H1 (cell line): ENCODE data around the gene WNK3. TPM values are rescaled to one million over a fixed set of nuclear protein-coding genes. Genes with fewer than 3 reads are reported as not detected.

Experiments used
- CTCF ChIA-PET: fragments of 300-600 bp; sonication (Branson Sonifier 250); formaldehyde crosslinking; loops from one replicate; lab custom pipeline; 2021; ENCODE audit not compliant: partially characterized antibody; lab: Charles Lee
- POLR2A ChIA-PET: fragments of 300-600 bp; sonication (Branson Sonifier 250); formaldehyde crosslinking; loops from one replicate; lab custom pipeline; 2021; ENCODE audit warnings: inconsistent platforms; ENCODE audit not compliant: partially characterized antibody; lab: Charles Lee
- DNase-seq, 2 experiments: peaks; one replicate each; pipeline versions ENCODE4 v3.0.0 to v3.0.0-alpha.2; 2010 to 2022; ENCODE audit warnings: low spot score in 2 of 2, low read depth in 1 of 2, mixed read lengths in 1 of 2
- FAIRE-seq: peaks from 2 replicates; lab custom pipeline; 2011; peaks lifted over from hg19 to GRCh38; lab: Jason Lieb, UNC
- H2AFZ ChIP-seq: 2 replicates; pipeline ENCODE4 v1.8.1; 2012; ENCODE audit warnings: low read length, inconsistent platforms
- H2AK5ac ChIP-seq: 2 replicates; pipeline ENCODE4 v1.6.1; 2013; ENCODE audit warnings: low read depth, low read length
- H2BK120ac ChIP-seq: replicated peaks from 2 replicates; pipeline ENCODE3; 2013; ENCODE audit warnings: low read depth, low read length, inconsistent platforms
- H2BK12ac ChIP-seq: 2 replicates; pipeline ENCODE4 v1.6.1; 2013; ENCODE audit warnings: low read depth, low read length
- H2BK15ac ChIP-seq: 2 replicates; pipeline ENCODE4 v1.6.1; 2013; ENCODE audit warnings: low read length
- H2BK20ac ChIP-seq: 2 replicates; pipeline ENCODE4 v1.6.1; 2013; ENCODE audit warnings: low read length
- H2BK5ac ChIP-seq: 2 replicates; pipeline ENCODE4 v1.6.1; 2013; ENCODE audit warnings: low read depth, low read length
- H3K14ac ChIP-seq: 2 replicates; pipeline ENCODE4 v1.6.1; 2013; ENCODE audit warnings: inconsistent platforms; ENCODE audit not compliant: insufficient read length
- H3K18ac ChIP-seq: 2 replicates; pipeline ENCODE4 v1.6.1; 2013; ENCODE audit warnings: low read length; ENCODE audit errors: extremely low read depth
- H3K23ac ChIP-seq: 2 replicates; pipeline ENCODE4 v1.6.1; 2013; ENCODE audit warnings: inconsistent platforms; ENCODE audit not compliant: insufficient read length
- H3K23me2 ChIP-seq: 2 replicates; pipeline ENCODE4 v1.6.1; 2013; ENCODE audit warnings: low read depth, low read length
- H3K27ac ChIP-seq: 2 replicates; pipeline ENCODE4 v1.6.1; 2011; ENCODE audit warnings: low read depth, low read length, inconsistent platforms
- H3K27me3 ChIP-seq, 4 experiments: replicated peaks in 1 of 4; 1 replicate in 1 of 4; 2 replicates in 3 of 4; pipeline versions ENCODE4 v1.6.1 to v1.8.1; 2011 to 2013; ENCODE audit warnings: low read length in 3 of 4, mild to moderate bottlenecking in 3 of 4, inconsistent platforms in 2 of 4, mixed read lengths in 2 of 4, moderate library complexity in 1 of 4; ENCODE audit not compliant: control insufficient read depth in 3 of 4, insufficient read depth in 3 of 4; ENCODE audit errors: extremely low read depth in 1 of 4
- H3K36me3 ChIP-seq, 4 experiments: 2 replicates each; pipeline versions ENCODE4 v1.6.1 to v1.8.1; 2011 to 2013; ENCODE audit warnings: mild to moderate bottlenecking in 4 of 4, low read length in 3 of 4, moderate library complexity in 2 of 4, control low read depth in 1 of 4, inconsistent platforms in 1 of 4; ENCODE audit not compliant: insufficient read depth in 4 of 4, control insufficient read depth in 2 of 4
- H3K4ac ChIP-seq: replicated peaks from 2 replicates; pipeline ENCODE3; 2013; ENCODE audit warnings: low read length, low read depth, mixed read lengths, inconsistent platforms; ENCODE audit not compliant: insufficient read length
- H3K4me1 ChIP-seq, 4 experiments: replicated peaks in 1 of 4; 1 replicate in 1 of 4; 2 replicates in 3 of 4; pipeline versions ENCODE4 v1.6.1 to v1.8.1; 2011 to 2013; ENCODE audit warnings: low read length in 3 of 4, inconsistent platforms in 2 of 4, mixed read lengths in 1 of 4; ENCODE audit not compliant: insufficient read depth in 4 of 4, control insufficient read depth in 3 of 4
- H3K4me2 ChIP-seq, 2 experiments: 2 replicates each; pipeline versions ENCODE4 v1.6.1 to v1.8.1; 2011 to 2013; ENCODE audit warnings: low read depth in 2 of 2, low read length in 2 of 2, control low read depth in 1 of 2, inconsistent platforms in 1 of 2, mild to moderate bottlenecking in 1 of 2; ENCODE audit not compliant: insufficient read depth in 1 of 2
- H3K4me3 ChIP-seq, 4 experiments: fragments of 200-600, 300-600 bp in 1 of 4; sonication (generic), shearing (Covaris generic), sonication (Bioruptor Twin) in 1 of 4; 2 replicates each; pipeline versions ENCODE4 v1.5.1 to v1.8.1; 2011 to 2016; ENCODE audit warnings: low read length in 4 of 4, low read depth in 3 of 4, control low read depth in 2 of 4, inconsistent platforms in 2 of 4, mild to moderate bottlenecking in 2 of 4, mixed read lengths in 1 of 4, moderate library complexity in 1 of 4; ENCODE audit not compliant: insufficient read depth in 2 of 4; ENCODE audit errors: extremely low read depth in 1 of 4
- H3K56ac ChIP-seq: replicated peaks from 2 replicates; pipeline ENCODE3; 2013; ENCODE audit warnings: low read depth, mild to moderate bottlenecking, mixed read lengths, low read length, inconsistent platforms; ENCODE audit not compliant: insufficient read length
- H3K79me1 ChIP-seq: 2 replicates; pipeline ENCODE4 v1.6.1; 2013; ENCODE audit warnings: low read depth, low read length, control low read depth
- H3K79me2 ChIP-seq, 2 experiments: 2 replicates each; pipeline versions ENCODE4 v1.6.1 to v1.8.1; 2012 to 2013; ENCODE audit warnings: low read length in 2 of 2, mild to moderate bottlenecking in 2 of 2, inconsistent platforms in 1 of 2; ENCODE audit not compliant: insufficient read depth in 2 of 2, control insufficient read depth in 1 of 2
- H3K9ac ChIP-seq, 4 experiments: replicated peaks in 1 of 4; 1 replicate in 1 of 4; 2 replicates in 3 of 4; pipeline versions ENCODE4 v1.6.1 to v1.8.1; 2011 to 2013; ENCODE audit warnings: low read depth in 3 of 4, low read length in 3 of 4, control low read depth in 2 of 4, mild to moderate bottlenecking in 2 of 4, moderate library complexity in 2 of 4, inconsistent platforms in 1 of 4; ENCODE audit errors: extremely low read depth in 1 of 4
- H3K9me3 ChIP-seq, 2 experiments: 2 replicates each; pipeline versions ENCODE4 v1.6.1 to v1.8.1; 2012 to 2013; ENCODE audit warnings: mild to moderate bottlenecking in 2 of 2, moderate library complexity in 2 of 2, control low read depth in 1 of 2, inconsistent platforms in 1 of 2, low read depth in 1 of 2, low read length in 1 of 2, mixed read lengths in 1 of 2; ENCODE audit not compliant: insufficient read depth in 2 of 2
- H4K20me1 ChIP-seq, 2 experiments: replicated peaks in 1 of 2; 2 replicates each; pipeline versions ENCODE3 to v1.8.1; 2011 to 2013; ENCODE audit warnings: inconsistent platforms in 2 of 2, low read length in 2 of 2, mild to moderate bottlenecking in 1 of 2; ENCODE audit not compliant: insufficient read depth in 2 of 2, control insufficient read depth in 1 of 2
- H4K5ac ChIP-seq: 2 replicates; pipeline ENCODE4 v1.6.1; 2013; ENCODE audit warnings: low read length, low read depth, mixed read lengths, inconsistent platforms; ENCODE audit not compliant: insufficient read length
- H4K8ac ChIP-seq: 2 replicates; pipeline ENCODE4 v1.8.0; 2013; ENCODE audit warnings: mild to moderate bottlenecking, moderate library complexity, low read length, inconsistent platforms; ENCODE audit not compliant: insufficient read depth; ENCODE audit errors: extremely low read depth
- H4K91ac ChIP-seq: replicated peaks from 2 replicates; pipeline ENCODE3; 2013; ENCODE audit warnings: low read length, mixed read lengths, inconsistent platforms; ENCODE audit not compliant: insufficient read length
- WGBS, 2 experiments: shearing (Covaris generic) in 1 of 2; methylation state at CpG; one replicate each; pipeline versions ENCODE4 v1.1.6 to v1.1.7; 2013 to 2015; ENCODE audit warnings: low lambda C conversion rate in 2 of 2, mixed read lengths in 2 of 2, inconsistent platforms in 1 of 2, low coverage in 1 of 2, missing lambda C conversion rate in 1 of 2; ENCODE audit not compliant: insufficient replicate concordance in 2 of 2, insufficient coverage in 1 of 2, insufficient read length in 1 of 2; ENCODE audit errors: extremely low coverage in 1 of 2, missing lambda C conversion rate in 1 of 2; 5-methylcytosine and 5-hydroxymethylcytosine counted together
- polyA plus RNA-seq, 7 experiments: library from polyadenylated mRNA; depleted of rRNA in 3 of 7; stranded (reverse) in 5 of 7; unstranded in 2 of 7; fragments of >200 nt in 5 of 7; fragments of 200-250 nt in 2 of 7; gene quantifications; 1 replicate in 5 of 7; 2 replicates in 1 of 7; 4 replicates in 1 of 7; pipeline versions ENCODE4 v1.2.1 to v1.2.3, GENCODE V29; 2011 to 2013; ENCODE audit warnings: missing spikeins in 2 of 7, mixed read lengths in 2 of 7
- total RNA-seq: library from RNA; stranded (reverse); fragmentation: NEBNext Ultra II Directional; extraction: Animal tissue kit (Norgen Biotek cat#: 25700); gene quantifications from 2 replicates; pipeline ENCODE4 v1.2.1, GENCODE V29; 2021

The WNK3 gene
- total and polyA plus RNA-seq, 2 of the 8 experiments (the other 6 are each of a cell fraction or from before 2014, with no cell fraction given), result 5.5 to 37.5 TPM

DNA sequence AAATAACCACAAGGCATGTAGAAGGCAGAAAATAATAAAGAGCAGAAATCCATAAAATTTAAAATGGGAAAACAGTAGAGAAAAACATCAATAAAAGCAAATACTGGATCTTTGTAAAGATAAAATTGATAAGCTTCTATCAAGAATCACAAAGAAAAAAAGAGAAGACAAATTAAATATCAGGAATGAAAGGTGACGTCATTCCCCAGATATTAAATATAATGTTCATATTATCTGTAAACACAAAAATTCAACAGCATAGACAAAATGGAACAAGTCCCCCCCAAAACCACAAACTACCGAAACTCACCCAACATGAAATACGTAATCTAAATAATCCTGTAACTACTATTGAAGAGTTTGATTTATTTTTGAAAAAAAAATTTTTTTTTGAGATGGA lies 144.2 kb downstream of the WNK3 start:
- no peak overlapping the region for H2BK12ac ChIP-seq
- H3K9me3 ChIP-seq, result peaks cover 0 to 13% of the 10 kb centered on the region in 2 experiments; a peak in 1 of 4 replicates
- no peak overlapping the region for H2AK5ac ChIP-seq
- H3K9ac ChIP-seq, result no peak overlapping the region
- H3K4ac ChIP-seq, result no peak overlapping the region
- no peak overlapping the region for H3K27ac ChIP-seq
- 100% methylated on average over 3 of the region's 3 CpGs; no CpG with 5 or more reads in 1 of the 2 experiments for WGBS, 2 experiments
- no peak overlapping the region for H2AFZ ChIP-seq
- no peak overlapping the region for H2BK120ac ChIP-seq
- no peaks in the 10 kb centered on the region for H3K4me1 ChIP-seq
- no peak overlapping the region for H3K4me3 ChIP-seq
- no peak overlapping the region for H3K23ac ChIP-seq
- H3K18ac ChIP-seq, result no peak overlapping the region
- no peak overlapping the region for H2BK20ac ChIP-seq
- H4K8ac ChIP-seq, result no peak overlapping the region
- no peak overlapping the region for H4K5ac ChIP-seq
- no peaks in the 10 kb centered on the region for H4K20me1 ChIP-seq
- FAIRE-seq (no peak), DNase-seq (no peak)
- no peaks in the 10 kb centered on the region for H3K79me2 ChIP-seq
- H3K23me2 ChIP-seq, result no peaks in the 10 kb centered on the region
- H3K79me1 ChIP-seq, result no peaks in the 10 kb centered on the region
- no peak overlapping the region for H2BK5ac ChIP-seq
- no peak overlapping the region for H3K56ac ChIP-seq
- H3K4me2 ChIP-seq, result no peak overlapping the region
- ChIA-PET CTCF (no interaction called here), POLR2A (no interaction called here)
- no peaks in the 10 kb centered on the region for H3K27me3 ChIP-seq
- peaks cover 0 to 6% (median 0%) of the 10 kb centered on the region in 4 experiments; a peak in 1 of 8 replicates for H3K36me3 ChIP-seq
- no peak overlapping the region for H4K91ac ChIP-seq
- no peak overlapping the region for H2BK15ac ChIP-seq
- no peak overlapping the region for H3K14ac ChIP-seq
